Mesodermal cell (in vitro differentiated cells): ENCODE results near the gene GLB1L.
A peak's percentile ranks its signal among the peaks of the same experiment; 100 is the strongest.

Experiments used
- H3K27ac ChIP-seq: 2 replicates; pipeline ENCODE4 v1.7.0; 2013; ENCODE audit warnings: mild to moderate bottlenecking, low read depth, low read length, moderate library complexity; ENCODE audit not compliant: severe bottlenecking
- H3K36me3 ChIP-seq: 2 replicates; pipeline ENCODE4 v1.7.1; 2013; ENCODE audit warnings: mild to moderate bottlenecking, low read length, moderate library complexity; ENCODE audit not compliant: control insufficient read depth, insufficient read depth
- H3K4me1 ChIP-seq: one replicate; pipeline ENCODE4 v1.7.1; 2013; ENCODE audit warnings: mild to moderate bottlenecking, low read length; ENCODE audit not compliant: insufficient read depth, control insufficient read depth, poor library complexity, severe bottlenecking
- H3K4me3 ChIP-seq: 2 replicates; pipeline ENCODE4 v1.7.0; 2013; ENCODE audit warnings: low read length, control low read depth, mild to moderate bottlenecking; ENCODE audit not compliant: insufficient read depth, poor library complexity, severe bottlenecking; ENCODE audit errors: extremely low read depth
- H3K9me3 ChIP-seq: 2 replicates; pipeline ENCODE4 v1.7.1; 2013; ENCODE audit warnings: mild to moderate bottlenecking, low read length, moderate library complexity; ENCODE audit not compliant: control insufficient read depth
- WGBS, 2 experiments: methylation state at CpG; one replicate each; pipeline ENCODE4 v1.1.5; 2013; ENCODE audit warnings: missing lambda C conversion rate in 2 of 2; ENCODE audit not compliant: insufficient coverage in 2 of 2; 5-methylcytosine and 5-hydroxymethylcytosine counted together

Gene GLB1L

DNA sequence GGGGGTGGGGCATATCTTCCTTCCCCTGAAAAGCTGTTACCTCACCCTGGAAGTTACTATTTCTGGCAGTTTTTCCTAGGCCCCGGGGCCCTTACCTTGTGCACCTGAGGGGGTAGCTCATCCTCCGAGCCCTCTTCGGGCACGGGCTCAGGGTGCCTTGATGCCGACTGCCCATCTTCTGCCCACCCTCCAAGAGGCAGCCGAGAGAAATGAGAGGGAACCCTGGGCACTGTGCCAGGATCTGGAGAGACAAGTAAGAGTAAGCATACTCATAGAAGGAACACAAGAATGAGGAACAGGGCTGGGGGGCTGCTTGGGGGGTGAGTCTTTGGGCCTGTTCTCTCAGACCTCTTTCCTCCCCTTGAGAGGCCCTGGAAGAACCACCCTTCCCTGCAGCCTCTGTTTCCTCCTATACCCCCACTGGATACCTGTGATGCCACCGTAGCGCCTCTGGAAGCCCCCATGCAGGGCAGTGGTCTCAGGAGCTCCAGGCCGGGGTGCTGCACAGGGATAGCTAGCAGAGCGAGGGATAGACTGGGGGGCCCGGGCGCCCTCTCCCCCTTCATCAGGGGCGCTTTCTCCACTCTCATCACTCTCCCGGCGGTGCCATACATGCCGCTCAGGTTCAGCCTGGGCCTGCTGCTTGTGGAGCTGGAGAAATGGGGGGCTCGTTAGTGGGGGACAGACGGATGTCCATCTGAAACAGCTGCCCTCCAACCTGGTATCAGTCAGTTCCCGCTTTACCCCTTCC is 24.4 kb downstream of the GLB1L start:
- 96 to 100% methylated on average over 5 to 13 of the region's 19 CpGs for WGBS, 2 experiments
- Histone ChIP-seq H3K36me3 (peaks cover 60% of the 10 kb centered on the region), H3K27ac (no peak overlapping the region), H3K9me3 (no peaks in the 10 kb centered on the region), H3K4me3 (no peak overlapping the region), H3K4me1 (peaks cover 7% of the 10 kb centered on the region)

DNA sequence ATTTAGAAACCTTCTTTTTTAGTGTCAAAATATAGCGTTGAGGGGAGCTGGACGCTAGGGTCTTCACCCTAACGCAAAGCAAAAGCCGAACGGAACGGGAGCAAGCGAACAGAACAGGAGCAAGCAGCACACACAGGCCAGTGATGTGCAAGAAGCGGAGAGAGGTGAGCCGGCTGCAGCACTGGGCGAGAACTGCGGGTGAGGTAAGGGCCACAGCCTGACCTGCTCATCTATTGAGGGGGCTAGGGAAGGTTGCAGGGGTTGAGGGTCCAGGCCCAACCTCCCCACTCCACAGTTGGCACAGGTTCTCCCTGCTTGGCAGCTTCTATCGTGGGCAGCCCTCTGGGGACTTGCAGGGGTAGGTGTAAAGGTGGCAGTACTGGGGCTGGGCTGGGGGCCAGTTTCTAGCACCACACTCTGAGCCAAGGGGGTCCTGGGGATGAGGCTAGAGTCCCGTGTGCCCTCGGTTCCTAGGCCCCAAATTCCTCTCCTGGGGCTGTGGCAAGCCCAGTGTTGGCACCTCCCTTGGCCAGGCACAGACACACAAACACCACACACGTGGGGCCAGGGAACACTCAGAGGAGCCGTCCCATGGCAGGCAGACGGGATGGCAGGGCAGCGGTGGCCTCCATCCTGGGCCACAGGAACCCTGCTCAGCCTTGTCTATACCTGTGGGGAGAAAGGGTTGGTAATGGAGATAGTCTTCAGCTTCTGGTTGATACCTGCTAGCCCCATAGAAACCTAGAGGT is 25.3 kb downstream of the GLB1L start:
- no peak overlapping the region for H3K27ac ChIP-seq

DNA sequence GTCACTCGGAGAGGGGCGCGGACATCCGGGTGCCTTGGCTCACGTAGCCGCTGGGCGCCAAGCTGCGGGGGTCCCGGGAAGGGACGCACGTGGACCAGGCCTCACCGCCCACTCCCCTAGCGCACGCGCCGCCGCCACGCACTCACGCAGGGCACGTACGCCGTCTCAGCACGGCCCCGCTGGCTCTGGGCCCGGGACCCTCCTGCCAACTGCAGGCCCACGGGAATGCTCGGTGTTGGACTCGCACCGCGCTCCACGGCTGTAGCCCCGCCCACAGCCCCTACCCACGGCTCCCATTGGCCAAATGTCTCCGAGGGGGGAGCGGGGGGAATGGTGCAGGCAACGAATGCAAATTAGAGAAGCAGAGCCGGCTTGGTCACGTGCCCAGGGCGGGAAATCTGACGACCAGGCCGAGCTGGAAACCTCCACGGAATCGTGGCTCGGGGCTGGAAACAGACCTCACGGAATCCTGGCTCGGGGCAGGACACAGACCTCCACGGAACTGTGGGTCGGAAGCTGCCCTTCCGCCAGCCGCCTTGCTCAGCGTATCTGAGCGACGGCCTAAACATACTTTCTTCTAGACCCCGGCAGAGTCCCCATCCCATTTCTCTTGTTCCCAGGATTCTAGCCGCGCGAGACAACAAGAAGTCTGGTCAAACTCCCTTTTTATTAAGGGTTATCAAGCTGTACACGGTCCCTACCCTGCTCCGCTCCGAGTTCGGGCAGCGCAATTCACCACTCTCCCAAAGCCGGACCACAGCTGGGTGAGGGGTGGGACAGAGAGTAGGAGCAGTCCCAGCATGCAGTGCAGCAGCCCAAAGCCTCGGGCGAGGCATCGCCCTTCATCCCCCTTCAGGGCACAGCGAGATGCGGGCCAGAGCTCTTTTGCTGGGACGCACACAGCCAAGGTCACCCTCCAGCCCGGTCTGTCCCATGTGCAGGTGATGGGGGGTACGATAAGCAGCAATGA is 26.2 kb downstream of the GLB1L start, which contains the start of gene ABCB6:
TSS of gene ABCB6 (minus strand) at position 227 of the 970 bp plus-strand sequence. CDS start 285 bp downstream, outside the sequence.
- WGBS, 2 experiments: 23 to 28% methylated on average over 56 to 66 of the region's 71 CpGs
- Histone ChIP-seq H3K9me3 (no peaks in the 10 kb centered on the region), H3K27ac (peak within 1 kb of the TSS; percentile 96), H3K4me3 (peak within 1 kb of the TSS; percentile 52), H3K36me3 (peaks cover 56% of the 10 kb centered on the region), H3K4me1 (peaks cover 7% of the 10 kb centered on the region)

More for the DNA sequence above, 25.3 kb downstream of the GLB1L start:
- Histone ChIP-seq H3K9me3 (no peaks in the 10 kb centered on the region), H3K36me3 (peaks cover 58% of the 10 kb centered on the region), H3K4me1 (peaks cover 7% of the 10 kb centered on the region), H3K4me3 (no peak overlapping the region)
- WGBS, 2 experiments: 94 to 98% methylated on average over 14 to 15 of the region's 18 CpGs

DNA sequence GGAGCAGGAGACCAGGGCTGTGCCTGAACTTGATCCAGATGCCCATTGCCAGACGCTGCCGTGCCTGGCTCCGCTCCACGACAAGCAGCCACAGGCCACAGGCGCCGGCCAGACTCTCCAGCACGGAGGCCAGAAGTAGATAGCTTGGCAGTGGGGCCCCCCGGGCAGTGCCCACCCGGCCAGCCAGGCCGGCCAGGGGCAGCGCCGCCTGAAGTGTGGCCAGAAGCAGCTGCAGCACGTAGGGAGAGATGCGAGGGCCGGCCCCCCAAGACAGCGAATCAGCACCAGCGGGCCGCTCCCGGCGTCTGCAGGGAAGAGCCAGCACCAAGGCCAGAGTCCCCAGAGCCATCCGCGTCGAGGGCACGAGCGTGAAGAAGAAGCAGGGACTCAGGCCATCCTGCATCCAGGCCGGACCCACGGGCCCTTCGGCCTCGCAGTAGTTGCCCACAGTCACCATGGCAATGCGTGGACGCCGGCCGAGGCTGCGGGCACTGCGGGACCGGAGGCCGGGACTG is 27.0 kb downstream of the GLB1L start:
- Histone ChIP-seq H3K4me1 (peaks cover 7% of the 10 kb centered on the region), H3K27ac (peak overlapping the region; percentile 96), H3K9me3 (no peaks in the 10 kb centered on the region), H3K36me3 (peaks cover 56% of the 10 kb centered on the region), H3K4me3 (peak overlapping the region; percentile 52)
- 1% methylated on average over 36 to 37 of the region's 37 CpGs for WGBS, 2 experiments

DNA sequence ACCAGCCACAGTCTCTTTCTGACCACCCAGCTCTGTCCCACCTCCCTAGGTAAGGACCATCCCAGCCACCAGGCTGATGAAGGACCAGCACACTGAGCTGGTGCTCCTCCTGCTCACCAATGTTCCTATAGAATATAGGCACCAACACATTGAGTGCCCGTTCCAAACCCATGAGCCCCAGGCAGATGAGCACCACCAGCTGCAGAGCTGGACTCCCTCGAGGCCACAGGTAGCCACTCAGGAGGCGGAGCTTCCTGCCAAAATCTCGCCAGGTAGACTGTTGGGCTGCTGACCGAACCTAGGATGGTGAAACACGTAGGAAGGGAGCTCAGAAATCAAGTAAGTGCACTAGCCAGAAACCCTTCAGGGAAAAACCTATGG is 28.7 kb downstream of the GLB1L start:
- H3K36me3 ChIP-seq: peaks cover 54% of the 10 kb centered on the region
- no peaks in the 10 kb centered on the region for H3K9me3 ChIP-seq
- no peak overlapping the region for H3K27ac ChIP-seq
- no peak overlapping the region for H3K4me3 ChIP-seq
- peaks cover 7% of the 10 kb centered on the region for H3K4me1 ChIP-seq
- 96 to 98% methylated on average over 5 to 6 of the region's 6 CpGs for WGBS, 2 experiments

DNA sequence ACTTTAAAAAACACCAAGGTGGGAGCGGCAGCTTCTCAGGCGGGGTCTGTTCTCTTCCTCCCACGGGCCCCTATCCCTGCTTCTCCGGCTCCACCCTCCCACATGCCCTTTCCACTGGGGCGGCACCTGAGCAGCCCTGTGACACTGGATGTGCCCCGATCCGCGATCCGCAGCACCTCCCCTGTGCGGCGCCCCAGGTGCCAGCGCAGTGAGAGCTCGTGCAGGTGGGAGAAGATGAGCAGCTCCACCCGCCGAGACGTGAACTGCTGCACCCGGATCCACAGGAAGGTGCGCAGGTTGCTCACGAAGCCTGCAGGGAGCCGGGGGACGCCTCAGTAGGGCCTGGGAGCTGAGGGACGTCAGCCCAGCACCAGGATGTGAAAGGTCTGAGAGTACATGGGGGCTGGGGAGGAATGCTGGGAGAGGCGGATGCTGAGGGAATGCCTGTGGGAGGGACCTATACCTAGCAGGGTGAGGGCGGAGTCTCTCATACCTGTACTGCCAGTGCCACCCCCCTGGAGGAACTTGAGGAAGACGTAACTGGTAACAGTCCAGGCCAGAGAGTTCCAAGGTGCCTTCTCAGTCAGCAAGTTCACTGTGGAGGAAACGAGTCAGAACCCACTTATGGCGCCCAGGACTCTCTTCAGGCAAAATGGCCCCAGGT is 29.2 kb downstream of the GLB1L start:
- no peak overlapping the region for H3K4me3 ChIP-seq
- 94 to 96% methylated on average over 22 to 25 of the region's 27 CpGs for WGBS, 2 experiments
- no peaks in the 10 kb centered on the region for H3K9me3 ChIP-seq
- no peak overlapping the region for H3K27ac ChIP-seq
- H3K36me3 ChIP-seq: peaks cover 51% of the 10 kb centered on the region
- peaks cover 7% of the 10 kb centered on the region for H3K4me1 ChIP-seq

DNA sequence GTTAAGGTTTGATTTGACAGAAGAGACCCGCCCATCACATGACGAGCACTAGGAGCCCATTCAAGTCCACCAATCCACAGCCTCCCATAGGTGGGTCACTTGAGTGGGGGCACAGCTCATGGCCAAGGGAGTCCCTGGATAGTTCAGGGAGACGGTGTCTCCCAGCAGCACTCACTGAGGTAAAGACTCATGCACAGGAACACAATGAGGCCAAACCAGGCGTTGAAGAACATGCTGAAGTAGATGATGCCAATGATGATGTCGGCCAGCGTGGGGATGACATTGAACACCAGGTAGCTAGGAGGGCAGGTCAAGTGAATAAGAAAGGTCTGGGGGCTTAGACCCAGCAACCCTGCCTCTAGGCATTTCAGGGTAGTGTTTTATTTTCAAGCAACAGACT is 30.5 kb downstream of the GLB1L start:
- H3K36me3 ChIP-seq: peaks cover 44% of the 10 kb centered on the region
- 93 to 94% methylated on average over 4 to 6 of the region's 6 CpGs for WGBS, 2 experiments

DNA sequence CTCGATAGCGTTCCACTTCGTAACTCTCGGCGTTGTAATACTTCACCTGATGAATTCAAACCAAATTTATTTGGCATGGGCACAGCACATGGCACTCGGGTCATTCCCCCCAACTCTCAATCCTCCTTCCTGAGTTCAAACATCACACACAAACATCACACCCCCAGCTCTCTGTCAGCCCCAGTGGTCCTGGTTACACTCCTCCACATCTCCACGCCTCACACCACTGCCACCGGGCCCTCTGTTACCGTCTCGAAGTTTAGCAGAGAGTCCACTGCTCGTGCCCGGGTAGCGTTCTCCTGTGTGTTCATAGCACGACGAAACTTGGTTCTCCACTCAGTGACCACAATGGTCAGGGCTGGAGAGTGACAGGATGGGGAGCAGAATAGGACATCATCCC is 31.1 kb downstream of the GLB1L start:
- 94 to 99% methylated on average over 10 to 15 of the region's 15 CpGs for WGBS, 2 experiments
- Histone ChIP-seq H3K27ac (no peak overlapping the region), H3K4me1 (peaks cover 6% of the 10 kb centered on the region), H3K4me3 (no peak overlapping the region), H3K36me3 (peaks cover 49% of the 10 kb centered on the region), H3K9me3 (no peaks in the 10 kb centered on the region)

More for the DNA sequence above, 30.5 kb downstream of the GLB1L start:
- Histone ChIP-seq H3K4me3 (no peak overlapping the region), H3K27ac (no peak overlapping the region), H3K4me1 (peaks cover 7% of the 10 kb centered on the region), H3K9me3 (no peaks in the 10 kb centered on the region)

DNA sequence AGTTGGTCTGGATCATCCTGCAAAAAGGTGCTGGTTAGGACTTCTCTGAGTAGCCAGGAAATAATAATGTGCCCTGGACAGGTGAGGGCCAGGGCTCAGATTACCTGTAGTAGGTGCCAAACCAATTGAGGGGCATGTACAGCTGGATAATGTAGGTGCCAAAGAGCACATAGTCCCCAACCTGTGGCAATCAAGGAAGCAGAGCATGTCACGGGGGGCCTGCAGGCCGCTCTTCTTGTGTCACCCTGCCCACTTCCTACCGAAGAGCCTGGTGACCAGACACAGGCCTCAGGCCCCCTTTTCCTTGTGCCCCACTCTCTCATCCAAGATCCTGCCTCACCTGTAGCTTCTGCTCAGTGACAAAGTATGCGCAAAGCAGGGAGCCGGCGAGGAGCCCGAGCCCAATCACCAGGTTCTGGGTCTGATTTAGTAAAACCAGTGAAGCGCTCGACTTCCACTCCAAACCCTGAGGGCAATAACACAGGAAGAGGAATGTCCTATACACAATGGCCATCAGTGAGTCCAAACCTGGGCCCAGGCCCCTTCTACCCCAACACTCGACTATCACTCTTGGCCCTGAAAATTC is 31.7 kb downstream of the GLB1L start:
- Histone ChIP-seq H3K4me3 (no peak overlapping the region), H3K4me1 (peaks cover 5% of the 10 kb centered on the region), H3K27ac (no peak overlapping the region), H3K9me3 (no peaks in the 10 kb centered on the region), H3K36me3 (peaks cover 55% of the 10 kb centered on the region)
- WGBS, 2 experiments: 93 to 97% methylated on average over 10 of the region's 10 CpGs
